Type B pancreatic cell (in vitro differentiated cells): ENCODE results near the gene FBXO7. TPM values are rescaled to one million over a fixed set of nuclear protein-coding genes. Genes with fewer than 3 reads are reported as not detected.

Experiments used
- DNase-seq: peaks from one replicate; pipeline ENCODE4 v3.0.0; 2021; ENCODE audit warnings: mixed read lengths; ENCODE audit not compliant: unreplicated experiment; ENCODE audit errors: extremely low spot score
- H3K27ac Mint-ChIP-seq: 2 replicates; pipeline ENCODE4 v1.8.0; 2021; ENCODE audit warnings: mild to moderate bottlenecking, mixed read lengths
- H3K27me3 Mint-ChIP-seq: 2 replicates; pipeline ENCODE4 v1.8.0; 2021; ENCODE audit warnings: mixed read lengths
- H3K36me3 Mint-ChIP-seq: 2 replicates; pipeline ENCODE4 v1.8.0; 2021; ENCODE audit warnings: mixed read lengths
- H3K4me1 Mint-ChIP-seq: one replicate; pipeline ENCODE4 v1.8.0; 2021; ENCODE audit warnings: mixed read lengths; ENCODE audit not compliant: unreplicated experiment
- H3K4me3 Mint-ChIP-seq: 2 replicates; pipeline ENCODE4 v1.8.0; 2021; ENCODE audit warnings: mild to moderate bottlenecking, mixed read lengths
- H3K9me3 Mint-ChIP-seq: 2 replicates; pipeline ENCODE4 v1.8.0; 2021; ENCODE audit warnings: mixed read lengths
- total RNA-seq: library from RNA; stranded (reverse); gene quantifications from 2 replicates; pipeline ENCODE4 v1.2.1, GENCODE V29; 2021; ENCODE audit warnings: low replicate concordance
- TF ChIP-seq, protein P1 (sequence below): fragments of 200-600 bp; sonication (generic); conservative IDR thresholded peaks from 2 replicates; pipeline ENCODE4 v1.5.0; 2021; ENCODE audit warnings: antibody characterized with exemption, mild to moderate bottlenecking

The FBXO7 gene
- total RNA-seq, 1 donor from 2014 or later: 96.4 TPM

DNA sequence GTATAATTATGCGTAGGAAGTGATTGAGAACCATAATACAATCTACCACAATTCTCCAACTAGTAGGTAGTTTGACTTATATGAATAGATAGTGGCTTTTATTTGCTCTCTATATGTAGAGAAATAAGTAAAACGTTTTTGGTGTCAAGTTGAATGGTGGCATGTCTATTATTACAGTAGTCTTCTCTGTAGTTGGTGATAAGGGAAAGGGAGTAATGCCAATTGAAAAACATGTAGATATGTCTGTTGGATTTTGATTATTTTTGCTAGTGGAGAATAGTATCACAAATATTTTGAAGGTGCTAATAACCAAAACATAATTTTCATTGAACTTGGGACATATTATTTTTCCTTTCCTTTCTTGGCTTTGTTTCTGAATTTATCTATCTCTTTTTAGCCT, 17.5 kb downstream of the FBXO7 start:
- Mint-ChIP-seq H3K4me1 (no peaks in the 10 kb centered on the region), H3K27ac (no peak overlapping the region), H3K27me3 (no peaks in the 10 kb centered on the region), H3K9me3 (no peaks in the 10 kb centered on the region), H3K36me3 (peaks cover 62% of the 10 kb centered on the region), H3K4me3 (no peak overlapping the region)
- DNase-seq: no peak
- TF ChIP-seq, protein P1, sequence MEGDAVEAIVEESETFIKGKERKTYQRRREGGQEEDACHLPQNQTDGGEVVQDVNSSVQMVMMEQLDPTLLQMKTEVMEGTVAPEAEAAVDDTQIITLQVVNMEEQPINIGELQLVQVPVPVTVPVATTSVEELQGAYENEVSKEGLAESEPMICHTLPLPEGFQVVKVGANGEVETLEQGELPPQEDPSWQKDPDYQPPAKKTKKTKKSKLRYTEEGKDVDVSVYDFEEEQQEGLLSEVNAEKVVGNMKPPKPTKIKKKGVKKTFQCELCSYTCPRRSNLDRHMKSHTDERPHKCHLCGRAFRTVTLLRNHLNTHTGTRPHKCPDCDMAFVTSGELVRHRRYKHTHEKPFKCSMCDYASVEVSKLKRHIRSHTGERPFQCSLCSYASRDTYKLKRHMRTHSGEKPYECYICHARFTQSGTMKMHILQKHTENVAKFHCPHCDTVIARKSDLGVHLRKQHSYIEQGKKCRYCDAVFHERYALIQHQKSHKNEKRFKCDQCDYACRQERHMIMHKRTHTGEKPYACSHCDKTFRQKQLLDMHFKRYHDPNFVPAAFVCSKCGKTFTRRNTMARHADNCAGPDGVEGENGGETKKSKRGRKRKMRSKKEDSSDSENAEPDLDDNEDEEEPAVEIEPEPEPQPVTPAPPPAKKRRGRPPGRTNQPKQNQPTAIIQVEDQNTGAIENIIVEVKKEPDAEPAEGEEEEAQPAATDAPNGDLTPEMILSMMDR: no peak

DNA sequence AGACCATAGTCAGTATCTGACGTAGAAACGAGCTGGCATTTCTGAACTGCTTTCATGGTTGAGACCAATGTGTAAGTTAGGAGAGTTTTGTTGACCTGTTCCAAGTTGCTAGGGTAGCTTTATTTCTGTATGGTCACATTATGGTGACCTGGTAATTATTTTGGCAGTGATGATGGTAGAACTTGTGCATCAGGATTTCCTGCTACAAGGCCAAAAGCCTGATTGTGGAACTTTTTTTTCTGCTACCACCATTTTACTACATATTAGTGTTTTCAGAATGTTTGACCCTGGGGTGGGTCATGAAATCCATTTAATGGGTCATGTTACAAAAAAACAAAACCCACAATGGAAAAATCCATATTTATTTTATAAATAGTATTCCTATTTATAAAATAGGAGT, 18.9 kb downstream of the FBXO7 start:
- Mint-ChIP-seq H3K27ac (no peak overlapping the region), H3K36me3 (peaks cover 64% of the 10 kb centered on the region), H3K4me1 (no peaks in the 10 kb centered on the region), H3K27me3 (no peaks in the 10 kb centered on the region), H3K4me3 (no peak overlapping the region), H3K9me3 (no peaks in the 10 kb centered on the region)
- no peak for DNase-seq
- TF ChIP-seq, protein P1: no peak

DNA sequence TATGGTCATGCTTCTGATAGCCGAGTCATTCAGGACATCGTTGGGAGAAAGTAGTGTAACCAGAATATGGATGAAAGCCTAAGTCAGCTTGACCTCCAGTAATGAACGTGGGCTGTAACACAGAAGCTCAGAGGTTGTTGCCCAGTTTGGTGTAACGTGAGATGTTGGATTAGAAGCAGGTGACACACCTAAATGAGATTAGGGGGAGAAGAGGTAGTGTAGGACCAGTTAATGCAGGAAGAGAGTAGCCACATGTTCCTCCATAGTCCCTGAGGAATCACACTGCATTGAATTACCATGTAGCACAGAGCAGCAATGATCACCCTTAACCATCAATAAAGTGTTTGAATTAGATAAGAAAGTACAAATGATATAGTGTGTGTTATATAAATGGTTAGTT, 20.4 kb downstream of the FBXO7 start:
- Mint-ChIP-seq H3K27me3 (no peaks in the 10 kb centered on the region), H3K36me3 (peaks cover 69% of the 10 kb centered on the region), H3K9me3 (no peaks in the 10 kb centered on the region), H3K4me1 (no peaks in the 10 kb centered on the region), H3K27ac (no peak overlapping the region), H3K4me3 (no peak overlapping the region)
- DNase-seq: no peak
- TF ChIP-seq, protein P1: no peak

DNA sequence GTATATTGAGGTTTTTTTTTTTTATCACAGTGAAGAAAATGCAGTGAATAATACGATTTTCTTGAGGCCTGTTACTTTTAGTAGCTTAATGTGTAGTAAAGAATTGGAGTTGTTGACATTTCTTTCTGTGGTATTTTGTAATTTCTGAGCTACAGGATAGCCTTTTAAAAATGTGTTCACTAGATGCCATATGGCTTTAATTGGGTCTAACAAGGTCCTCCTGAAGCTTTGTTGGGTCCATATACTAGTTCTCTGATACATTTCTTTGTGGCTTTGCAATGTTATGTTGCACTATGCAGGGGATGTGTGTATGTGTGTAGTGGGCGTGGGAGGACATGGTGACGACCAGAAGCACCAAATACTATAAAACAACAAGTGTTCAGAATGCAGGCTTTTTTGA, 25.1 kb downstream of the FBXO7 start:
- TF ChIP-seq, protein P1: no peak
- no peak overlapping the region for H3K4me3 Mint-ChIP-seq
- peaks cover 42% of the 10 kb centered on the region for H3K36me3 Mint-ChIP-seq
- H3K27me3 Mint-ChIP-seq: no peaks in the 10 kb centered on the region
- no peak overlapping the region for H3K27ac Mint-ChIP-seq
- H3K9me3 Mint-ChIP-seq: no peaks in the 10 kb centered on the region
- no peak for DNase-seq
- H3K4me1 Mint-ChIP-seq: peaks cover 16% of the 10 kb centered on the region

DNA sequence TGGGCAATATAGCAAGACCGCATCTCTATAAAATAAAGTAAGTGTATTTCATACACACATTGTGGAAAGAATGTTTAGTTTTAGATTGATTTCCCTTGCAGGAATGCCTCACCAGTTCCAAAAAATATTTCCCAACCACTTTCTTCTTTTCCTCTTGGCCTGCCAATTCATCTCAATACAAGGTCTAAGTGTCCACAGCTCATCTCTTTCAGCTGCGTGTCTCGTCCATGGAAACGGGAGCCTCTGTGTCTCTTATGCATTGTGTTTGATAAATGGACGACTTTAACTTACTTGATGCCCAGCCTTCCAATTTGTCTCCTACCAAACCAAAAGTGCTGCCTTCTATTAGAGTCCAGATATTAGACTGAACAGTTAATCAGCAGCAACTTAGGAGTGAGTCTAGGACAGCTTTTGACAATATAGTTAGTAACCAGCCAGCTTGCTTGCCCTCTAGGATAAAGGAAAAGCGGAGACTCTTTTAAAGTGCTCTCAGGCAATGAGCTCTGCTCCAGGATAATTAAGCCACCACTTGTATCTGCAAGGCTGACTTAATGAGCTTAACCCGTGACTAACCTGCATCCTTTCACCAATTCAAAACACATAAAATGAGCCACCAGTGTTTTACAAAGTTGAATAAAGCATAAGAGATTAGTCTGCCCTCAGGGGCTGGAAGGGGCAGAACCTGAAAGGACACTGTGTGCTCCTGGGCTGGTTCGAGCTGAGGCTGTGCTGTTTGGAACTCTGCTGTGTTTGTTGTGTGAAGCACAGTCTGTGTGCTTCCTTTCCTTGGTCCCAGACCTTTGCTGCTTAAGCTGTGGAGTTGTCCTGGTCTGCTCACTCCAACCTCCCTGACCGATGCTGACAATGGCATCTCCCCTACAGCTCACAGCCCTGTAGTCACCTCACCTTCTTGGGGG, 27.5 kb downstream of the FBXO7 start:
- Mint-ChIP-seq H3K27ac (peak overlapping the region; percentile 86), H3K4me1 (peaks cover 16% of the 10 kb centered on the region), H3K27me3 (no peaks in the 10 kb centered on the region), H3K9me3 (no peaks in the 10 kb centered on the region), H3K36me3 (peaks cover 27% of the 10 kb centered on the region), H3K4me3 (peak overlapping the region; percentile 11)
- DNase-seq: no peak
- TF ChIP-seq, protein P1: no peak
